GM15510 (cell line): ENCODE results near the gene MUC5AC.

ENCODE experiments used
- POLR2A ChIP-seq: IDR thresholded peaks from 3 replicates; pipeline ENCODE4 v1.6.1; 2011; ENCODE audit warnings: borderline replicate concordance; ENCODE audit not compliant: insufficient read length; ENCODE audit errors: extremely low read depth

MUC5AC gene

GRCh38 chr11:1130276-1131032, 27.3 kb upstream of the MUC5AC start:
- no peak for TF ChIP-seq POLR2A

DNA sequence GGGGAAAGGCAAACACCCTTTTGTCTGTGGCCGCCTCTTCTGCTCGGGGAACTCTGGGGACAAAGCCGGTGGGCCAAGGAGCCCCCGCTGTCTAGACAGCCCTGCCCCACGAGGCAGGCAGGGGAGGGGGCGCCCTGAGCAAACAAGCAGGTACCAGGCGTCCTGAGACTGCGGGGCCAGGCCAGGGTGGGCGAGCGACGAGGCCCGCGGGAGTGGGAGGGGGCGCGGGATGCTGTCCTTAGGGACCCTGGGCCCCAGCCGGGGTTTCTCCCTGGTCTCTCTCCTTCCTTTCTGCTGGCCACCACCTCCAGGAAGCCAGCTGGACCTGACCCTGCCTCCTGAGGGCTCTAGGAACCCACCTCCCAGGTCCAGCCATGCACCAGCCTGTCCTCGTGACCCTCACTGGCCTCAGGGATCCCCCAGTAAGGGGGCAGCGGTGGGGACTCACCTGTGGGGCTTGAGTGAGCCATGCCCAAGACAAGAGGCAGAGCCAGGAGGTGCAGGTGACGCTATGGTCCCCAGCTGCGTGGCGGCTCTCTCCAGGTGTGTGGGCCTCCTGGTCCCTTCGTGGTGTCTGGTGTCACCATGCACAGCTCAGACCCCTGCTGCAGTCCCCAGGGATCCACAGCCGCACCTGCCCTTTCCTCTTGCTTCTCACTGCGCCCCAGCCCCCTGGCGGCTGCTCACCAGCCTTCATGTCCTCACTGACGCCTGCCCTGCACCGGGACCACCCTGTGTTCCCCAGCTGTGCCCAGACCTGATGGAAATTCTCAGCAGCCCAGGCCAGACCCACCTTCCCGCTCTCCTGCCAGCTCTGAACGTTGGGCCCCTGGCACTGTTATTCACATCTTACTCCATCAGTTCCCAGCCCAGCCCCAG, 26.5 kb upstream of the MUC5AC start:
- TF ChIP-seq POLR2A, result no peak

- no peak for TF ChIP-seq POLR2A
These were observed 22.8 kb upstream of the MUC5AC start for GRCh38 chr11:1134848-1135445.

DNA sequence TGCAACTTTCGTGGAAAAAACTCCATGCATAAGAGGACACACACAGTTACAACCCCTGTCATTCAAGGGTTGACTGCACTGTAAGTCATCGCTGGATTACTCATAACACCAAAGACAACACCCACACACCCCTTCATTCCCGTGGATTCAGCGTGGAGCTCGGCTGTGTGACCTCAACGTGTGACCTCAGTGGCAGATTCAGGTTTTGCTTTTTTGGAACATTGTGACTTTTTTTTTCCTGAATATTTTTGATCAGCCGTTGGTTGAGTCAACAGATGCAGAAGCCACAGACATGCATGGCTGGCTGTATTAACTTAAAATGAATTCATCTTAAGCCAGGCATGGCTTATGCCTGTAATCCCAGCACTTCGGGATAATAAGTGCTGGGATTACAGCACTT, 19.7 kb upstream of the MUC5AC start:
- TF ChIP-seq POLR2A, result no peak

DNA sequence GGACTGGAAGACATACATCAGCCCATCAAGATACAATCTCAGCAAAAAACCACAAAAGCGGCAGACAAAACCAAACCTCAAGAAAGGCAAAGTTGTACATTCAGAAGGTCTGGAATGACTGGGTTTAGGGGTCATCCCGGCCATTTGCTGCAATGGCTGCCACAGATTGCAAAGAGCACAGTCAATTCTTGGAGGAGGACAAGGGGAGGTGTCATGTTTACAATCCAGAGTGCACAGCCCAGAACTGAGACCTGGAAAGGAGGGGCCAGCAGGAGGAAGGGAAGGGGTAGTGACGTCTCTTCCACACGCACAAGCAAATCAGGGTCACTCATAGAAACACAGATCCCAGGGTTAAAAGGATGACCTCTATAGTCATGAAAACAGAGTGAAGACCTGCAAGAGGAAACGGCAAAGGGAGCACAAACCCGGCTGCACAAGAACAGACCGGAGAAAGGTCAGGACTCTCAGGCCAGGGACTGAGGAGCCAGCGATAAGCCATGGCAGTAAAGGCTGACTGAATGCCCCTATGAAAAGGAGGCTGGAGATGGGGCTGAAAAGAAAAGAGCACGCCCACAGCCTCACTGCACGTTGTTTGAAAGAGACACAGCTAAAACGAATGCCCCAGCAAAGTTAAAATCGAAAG, 18.2 kb upstream of the MUC5AC start:
- TF ChIP-seq POLR2A, result no peak

DNA sequence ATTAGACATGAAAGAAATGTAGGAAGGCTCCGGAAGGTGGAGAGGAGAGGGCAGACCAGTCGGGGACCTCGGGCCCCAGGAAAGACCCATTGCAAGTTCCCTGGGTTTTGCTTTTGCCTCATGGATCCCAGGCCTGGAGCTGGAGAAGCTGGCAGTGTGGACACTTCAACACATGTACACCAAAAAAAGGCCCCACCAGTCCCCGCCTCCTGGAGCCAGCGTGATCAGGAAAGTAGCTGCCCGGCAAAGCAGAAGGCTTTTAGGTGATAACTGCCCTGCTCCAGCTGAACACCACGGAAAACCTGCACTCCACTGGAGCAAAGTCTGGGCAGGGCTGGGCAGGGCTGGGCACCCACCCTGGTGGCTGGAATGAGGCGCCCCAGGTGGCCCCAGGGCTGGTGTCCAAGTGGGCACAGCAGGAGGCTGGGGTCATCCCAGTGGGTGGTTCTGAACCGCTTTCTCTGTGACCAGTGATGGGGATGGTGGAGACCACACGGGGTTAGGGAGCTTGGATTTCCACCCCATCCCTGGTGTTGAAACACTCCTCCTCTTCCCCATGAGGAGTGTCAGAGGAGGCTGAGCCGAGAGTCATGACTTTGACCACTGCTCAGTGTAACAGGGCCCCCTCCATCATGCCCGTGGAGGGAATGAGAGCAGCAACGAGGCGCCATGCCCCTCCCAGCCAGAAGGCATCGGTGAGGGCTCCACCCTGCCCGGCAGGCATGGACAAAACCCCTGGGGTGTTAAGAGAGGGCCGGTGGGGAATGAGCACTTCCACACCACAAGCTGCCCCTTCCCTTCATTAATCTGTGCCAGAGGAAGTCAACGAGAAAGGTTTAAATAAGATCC, 16.9 kb upstream of the MUC5AC start:
- TF ChIP-seq POLR2A, result no peak

- no peak for TF ChIP-seq POLR2A
These were observed 11.4 kb upstream of the MUC5AC start for GRCh38 chr11:1146365-1146764.

GRCh38 chr11:1147792-1148191, 10.0 kb upstream of the MUC5AC start:
- TF ChIP-seq POLR2A, result no peak

GRCh38 chr11:1148752-1149180, 9.0 kb upstream of the MUC5AC start:
- TF ChIP-seq POLR2A, result no peak

DNA sequence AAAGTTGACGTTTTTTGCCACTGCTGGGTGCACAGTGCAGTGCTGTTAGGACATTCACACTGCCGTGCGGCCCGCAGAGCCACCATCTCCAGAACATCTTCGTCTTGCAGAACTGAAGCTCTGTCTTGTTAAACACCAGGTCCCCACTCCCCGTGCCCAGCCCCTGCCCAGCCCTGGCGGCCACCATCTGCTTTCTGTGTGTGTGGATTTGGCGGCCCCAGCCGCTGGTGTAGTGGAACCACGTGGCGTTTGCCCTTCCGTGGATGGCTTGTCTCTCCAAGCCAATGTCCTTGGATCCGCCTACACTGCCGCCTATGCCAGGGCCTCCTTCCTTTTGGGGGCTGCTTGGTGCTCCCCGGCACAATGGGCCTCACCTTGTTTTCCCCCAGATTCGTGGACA, 8.2 kb upstream of the MUC5AC start:
- no peak for TF ChIP-seq POLR2A

DNA sequence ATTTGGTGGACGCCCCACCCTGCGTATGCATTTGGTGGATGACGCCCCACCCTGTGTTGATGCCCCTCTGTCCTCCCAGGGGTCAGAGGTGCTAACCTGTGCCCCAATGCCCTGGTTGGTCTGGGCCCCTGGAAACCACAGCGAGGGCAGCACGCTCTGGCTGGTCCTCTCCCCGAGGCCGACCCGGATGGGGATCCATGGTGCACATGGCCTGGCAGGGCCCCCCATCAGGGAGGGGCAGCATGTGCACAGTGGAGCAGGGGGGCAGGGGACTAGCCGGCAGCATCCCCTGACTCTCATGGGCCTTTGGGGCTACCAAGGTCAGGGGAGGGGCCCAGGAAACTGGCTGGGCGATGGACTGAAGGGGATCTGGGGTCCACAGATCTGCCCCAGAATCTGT, 7.6 kb upstream of the MUC5AC start:
- no peak for TF ChIP-seq POLR2A

DNA sequence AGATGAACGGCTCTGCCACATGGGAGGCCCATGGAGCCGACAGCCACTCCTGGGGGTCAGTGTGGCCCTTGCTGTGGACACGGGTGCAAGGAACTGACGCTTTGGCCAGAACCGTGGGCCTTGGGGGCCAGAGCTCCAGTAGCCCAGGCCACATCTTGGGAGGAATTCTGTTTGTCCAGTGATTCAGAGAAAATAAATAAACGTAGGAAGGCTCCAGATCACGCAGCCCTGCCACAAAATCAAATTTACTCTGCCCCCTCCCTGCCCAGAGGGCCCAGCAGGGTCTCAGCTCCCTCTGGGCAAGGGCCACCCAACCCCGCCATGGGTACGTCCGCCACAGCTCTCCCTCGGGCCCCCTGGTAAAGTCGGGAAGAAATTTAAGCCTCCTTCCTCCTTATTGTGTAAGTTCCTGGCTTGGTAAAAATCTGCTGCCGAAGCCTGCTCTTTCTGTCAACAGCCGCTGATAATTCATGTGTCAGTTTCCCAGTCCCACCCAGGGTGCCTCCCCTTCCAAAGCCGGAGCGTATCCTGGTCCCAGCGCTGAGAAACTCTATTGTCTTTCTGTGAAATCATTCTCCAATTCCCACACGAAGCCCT, 6.9 kb upstream of the MUC5AC start:
- no peak for TF ChIP-seq POLR2A
